Neutrophil (primary cell): ENCODE measurements around the gene ABLIM3.
A peak's percentile ranks its signal among the peaks of the same experiment; 100 is the strongest.
"Not testable (repeated sequence)": the region's sequence is repeated elsewhere in the genome, so short reads cannot be mapped to it uniquely, and the experiment has no call there.

ENCODE experiments used
- H3K27ac ChIP-seq: fragments of 200-600 bp; sonication (generic); 2 replicates; pipeline ENCODE4 v1.5.1; 2016; ENCODE audit warnings: mild to moderate bottlenecking, moderate library complexity
- H3K27me3 ChIP-seq: fragments of 200-600 bp; sonication (generic); 2 replicates; pipeline ENCODE4 v1.6.0; 2016; ENCODE audit warnings: mild to moderate bottlenecking
- H3K36me3 ChIP-seq: fragments of 200-600 bp; sonication (generic); 2 replicates; pipeline ENCODE4 v1.5.1; 2017
- H3K4me1 ChIP-seq, 2 experiments: fragments of 200-600 bp in 1 of 2; sonication (generic) in 1 of 2; 1 replicate in 1 of 2; 2 replicates in 1 of 2; pipeline versions ENCODE4 v1.5.1 to v1.6.1; 2013 to 2016; ENCODE audit warnings: low read depth in 1 of 2, low read length in 1 of 2, mild to moderate bottlenecking in 1 of 2, moderate library complexity in 1 of 2; ENCODE audit not compliant: control insufficient read depth in 1 of 2, insufficient read depth in 1 of 2
- H3K4me3 ChIP-seq, 2 experiments: fragments of 200-600 bp in 1 of 2; sonication (generic) in 1 of 2; 1 replicate in 1 of 2; 2 replicates in 1 of 2; pipeline ENCODE4 v1.5.1; 2013 to 2016; ENCODE audit warnings: low read depth in 1 of 2, low read length in 1 of 2, mild to moderate bottlenecking in 1 of 2, moderate library complexity in 1 of 2
- H3K9me3 ChIP-seq: fragments of 200-600 bp; sonication (generic); 2 replicates; pipeline ENCODE4 v1.5.1; 2016
- CTCF ChIP-seq: fragments of 200-600 bp; sonication (generic); IDR thresholded peaks from 2 replicates; pipeline ENCODE4 v1.5.1; 2016; ENCODE audit warnings: antibody characterized with exemption

ABLIM3 gene

GRCh38 chr5:149271716-149272563, 130.6 kb downstream of the ABLIM3 start, which contains the start of gene AFAP1L1:
Gene AFAP1L1 (plus strand): TSS chr5:149271859. CDS start chr5:149271969, 110 bp downstream.
- Histone ChIP-seq H3K4me3 (peak within 1 kb of the TSS in 1 of 2 experiments; percentile 8), H3K27ac (no peak within 1 kb of the TSS), H3K4me1 (peaks cover 14% of the 10 kb centered on the region in 2 experiments), H3K9me3 (no peaks in the 10 kb centered on the region), H3K36me3 (no peaks in the 10 kb centered on the region), H3K27me3 (peaks cover 73% of the 10 kb centered on the region)
- no peak for TF ChIP-seq CTCF

- not testable (repeated sequence) for H3K27ac ChIP-seq, H3K4me3 ChIP-seq, H3K36me3 ChIP-seq, H3K9me3 ChIP-seq
- H3K4me1 ChIP-seq: peaks cover 14% of the 10 kb centered on the region in 2 experiments
- H3K27me3 ChIP-seq: peaks cover 81% of the 10 kb centered on the region
Observed at GRCh38 chr5:149272781-149273180, 131.5 kb downstream of the ABLIM3 start.

GRCh38 chr5:149273237-149273636, 131.9 kb downstream of the ABLIM3 start:
- TF ChIP-seq CTCF: no peak
- peaks cover 14% of the 10 kb centered on the region in 2 experiments for H3K4me1 ChIP-seq
- H3K27me3 ChIP-seq: peaks cover 85% of the 10 kb centered on the region
- no peak overlapping the region for H3K4me3 ChIP-seq
- no peak overlapping the region for H3K27ac ChIP-seq
- H3K9me3 ChIP-seq: no peaks in the 10 kb centered on the region
- H3K36me3 ChIP-seq: no peaks in the 10 kb centered on the region

DNA sequence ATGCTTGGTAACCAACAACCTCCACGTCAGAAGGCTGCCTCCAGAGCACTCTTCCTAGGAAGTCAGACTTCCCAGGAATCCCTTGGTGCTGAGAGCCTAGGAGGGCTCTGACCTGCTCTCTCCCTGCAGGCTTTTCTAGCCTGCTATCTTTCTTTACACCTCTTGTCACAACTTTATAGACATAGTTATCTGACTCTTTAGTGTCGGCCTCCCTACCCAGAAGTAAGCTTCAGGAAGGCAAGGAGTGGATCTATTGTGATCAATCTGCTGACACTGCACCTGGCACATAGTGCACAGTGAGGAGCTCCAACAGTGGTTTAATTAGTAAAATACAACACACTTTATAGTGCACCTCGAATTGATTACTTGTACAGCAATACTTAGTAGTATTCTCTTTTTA, 132.7 kb downstream of the ABLIM3 start:
- Histone ChIP-seq H3K27ac (no peak overlapping the region), H3K36me3 (no peaks in the 10 kb centered on the region), H3K9me3 (no peaks in the 10 kb centered on the region), H3K4me1 (peaks cover 14% of the 10 kb centered on the region in 2 experiments), H3K27me3 (peaks cover 81% of the 10 kb centered on the region), H3K4me3 (no peak overlapping the region)
- TF ChIP-seq CTCF: no peak

DNA sequence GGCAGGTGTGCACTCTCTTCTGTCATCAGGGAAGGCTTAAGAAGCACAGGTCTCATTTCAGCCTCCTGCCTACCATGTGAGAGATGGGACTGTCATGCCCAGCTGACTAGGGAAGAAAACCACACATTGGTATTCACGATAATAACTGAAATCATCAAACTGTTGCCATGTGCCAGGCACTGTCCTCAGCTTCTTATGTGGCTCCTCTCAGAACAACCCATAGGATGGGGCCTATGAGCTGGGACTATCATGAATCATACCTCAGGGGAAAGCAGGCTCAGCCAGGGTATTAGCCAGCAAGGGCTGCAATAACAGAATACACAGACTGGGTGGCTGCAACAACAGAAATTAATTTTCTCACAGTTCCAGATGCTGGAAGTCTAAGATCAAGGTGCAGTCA, 133.6 kb downstream of the ABLIM3 start:
- TF ChIP-seq CTCF: no peak
- Histone ChIP-seq H3K36me3 (no peaks in the 10 kb centered on the region), H3K27me3 (peaks cover 75% of the 10 kb centered on the region), H3K4me1 (peaks cover 14% of the 10 kb centered on the region in 2 experiments), H3K27ac (no peak overlapping the region), H3K9me3 (no peaks in the 10 kb centered on the region), H3K4me3 (no peak overlapping the region)

DNA sequence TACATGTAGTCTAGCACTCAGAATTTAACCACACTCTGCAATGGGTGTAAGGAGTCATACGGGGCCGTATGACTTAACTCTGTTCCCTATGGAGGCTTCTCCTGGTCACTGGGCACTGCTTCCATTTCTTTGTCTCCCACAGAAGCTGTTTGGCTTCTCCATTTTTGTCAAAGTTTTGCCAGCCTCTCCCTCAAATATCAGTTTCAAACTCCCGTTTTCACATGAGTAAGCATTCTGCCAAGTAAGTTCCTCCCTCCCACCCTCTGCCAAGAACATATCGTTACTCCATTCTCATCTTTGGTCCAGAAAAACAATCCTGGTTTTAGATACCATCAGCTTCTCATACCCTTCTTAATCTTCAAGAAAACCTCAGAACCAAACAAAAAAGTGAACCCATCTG, 136.5 kb downstream of the ABLIM3 start:
- Histone ChIP-seq H3K36me3 (no peaks in the 10 kb centered on the region), H3K9me3 (no peaks in the 10 kb centered on the region)
- TF ChIP-seq CTCF: no peak

More for the DNA sequence above, 136.5 kb downstream of the ABLIM3 start:
- no peaks in the 10 kb centered on the region for H3K4me1 ChIP-seq
- H3K4me3 ChIP-seq: no peak overlapping the region
- H3K27me3 ChIP-seq: peaks cover 46% of the 10 kb centered on the region
- no peak overlapping the region for H3K27ac ChIP-seq
